HepG2 (cell line): ENCODE data around the gene LAMC3. TPM values are rescaled to one million over a fixed set of nuclear protein-coding genes. Genes with fewer than 3 reads are reported as not detected.

Source experiments
- ATAC-seq: fragments of 200-7000 bp; cut with Tn5 transposase; 3 replicates; pipeline ENCODE4 v1.9.1; 2020; ENCODE audit warnings: mild to moderate bottlenecking, moderate library complexity
- BruUV-seq: library from RNA; stranded (reverse); fragments of 400-500 nt; replicated peaks from 2 replicates; lab custom pipeline; 2021; lab: Mats Ljungman, UMichigan
- CTCF ChIA-PET: fragments of 300-600 bp; formaldehyde crosslinking; extraction: SDS; loops from one replicate; lab custom pipeline; 2021; ENCODE audit warnings: low total read pairs, inconsistent platforms, low intra/inter-chr PET ratio; lab: Yijun Ruan, JAX
- POLR2A ChIA-PET: fragments of 350-600 bp; sonication (Branson Sonifier 250); formaldehyde crosslinking; loops from one replicate; lab custom pipeline; 2020; ENCODE audit warnings: antibody characterized with exemption, inconsistent platforms; lab: Yijun Ruan, JAX
- DNase-seq: peaks from one replicate; pipeline ENCODE4 v3.0.0-alpha.2; 2015; ENCODE audit warnings: low spot score
- FAIRE-seq: peaks from 3 replicates; lab custom pipeline; 2011; peaks lifted over from hg19 to GRCh38; lab: Jason Lieb, UNC
- H2AFZ ChIP-seq: one replicate; pipeline ENCODE4 v1.6.1; 2011; ENCODE audit warnings: low read length, inconsistent platforms
- H3K27ac ChIP-seq: fragments of 300-600 bp; 3 replicates; pipeline ENCODE4 v1.8.0; 2011; ENCODE audit warnings: mixed run types, mild to moderate bottlenecking, mixed read lengths, low read length, inconsistent platforms; ENCODE audit not compliant: insufficient read depth; ENCODE audit errors: extremely low read length
- H3K27me3 ChIP-seq, 2 experiments: fragments of 200-600 bp in 1 of 2; 2 replicates in 1 of 2; 3 replicates in 1 of 2; pipeline versions ENCODE4 v1.6.0 to v1.8.0; 2011; ENCODE audit warnings: low read length in 2 of 2, mild to moderate bottlenecking in 2 of 2, moderate library complexity in 2 of 2, inconsistent platforms in 1 of 2; ENCODE audit not compliant: insufficient read depth in 2 of 2, control insufficient read depth in 1 of 2
- H3K36me3 ChIP-seq, 2 experiments: fragments of 200-600 bp in 1 of 2; replicated peaks in 1 of 2; 2 replicates in 1 of 2; 3 replicates in 1 of 2; pipeline versions ENCODE4 v1.5.1 to v1.8.0; 2011; ENCODE audit warnings: low read length in 2 of 2, inconsistent platforms in 1 of 2; ENCODE audit not compliant: insufficient read depth in 2 of 2, control insufficient read depth in 1 of 2
- H3K4me1 ChIP-seq: 2 replicates; pipeline ENCODE4 v1.5.1; 2012; ENCODE audit warnings: low read length, inconsistent platforms; ENCODE audit not compliant: insufficient read depth
- H3K4me2 ChIP-seq: 2 replicates; pipeline ENCODE4 v1.6.0; 2011; ENCODE audit warnings: low read depth, low read length, inconsistent platforms
- H3K4me3 ChIP-seq, 3 experiments: fragments of 200-600 bp in 1 of 3; sonication (generic), shearing (Covaris generic) in 1 of 3; replicated peaks in 1 of 3; 2 replicates each; pipeline ENCODE4 v1.5.1; 2011 to 2016; ENCODE audit warnings: low read length in 3 of 3, inconsistent platforms in 2 of 3, low read depth in 2 of 3, mild to moderate bottlenecking in 2 of 3, control low read depth in 1 of 3, mixed read lengths in 1 of 3; ENCODE audit not compliant: insufficient read depth in 1 of 3
- H3K79me2 ChIP-seq: one replicate; pipeline ENCODE4 v1.6.1; 2011; ENCODE audit warnings: low read length, inconsistent platforms; ENCODE audit not compliant: insufficient read depth
- H3K9ac ChIP-seq: 2 replicates; pipeline ENCODE4 v1.6.0; 2011; ENCODE audit warnings: mild to moderate bottlenecking, low read depth, low read length, inconsistent platforms; ENCODE audit not compliant: insufficient read depth
- H3K9me3 ChIP-seq: 2 replicates; pipeline ENCODE4 v1.5.1; 2012; ENCODE audit warnings: mild to moderate bottlenecking, low read length
- H4K20me1 ChIP-seq: 2 replicates; pipeline ENCODE4 v1.6.0; 2011; ENCODE audit warnings: inconsistent platforms, mild to moderate bottlenecking, low read length, moderate library complexity; ENCODE audit not compliant: insufficient read depth
- ARNT2 ChIP-seq: sonication (generic); formaldehyde crosslinking; IDR thresholded peaks from 2 replicates; pipeline ENCODE4 v1.8.0; 2022; ENCODE audit warnings: mild to moderate bottlenecking, low read depth, missing genetic modification reagents, moderate library complexity
- KIAA2018 ChIP-seq: sonication (generic); formaldehyde crosslinking; IDR thresholded peaks from 2 replicates; pipeline ENCODE4 v1.5.0; 2020; ENCODE audit warnings: mild to moderate bottlenecking, missing genetic modification reagents, borderline replicate concordance
- MLX ChIP-seq: IDR thresholded peaks from 2 replicates; pipeline ENCODE4 v1.6.1; 2016
- RERE ChIP-seq: IDR thresholded peaks from 2 replicates; pipeline ENCODE4 v1.6.1; 2016; ENCODE audit warnings: low read depth, missing genetic modification reagents, missing compliant biosample characterization
- RFXANK ChIP-seq: IDR thresholded peaks from 2 replicates; pipeline ENCODE4 v1.6.1; 2016
- SCMH1 ChIP-seq: sonication (generic); formaldehyde crosslinking; IDR thresholded peaks from 2 replicates; pipeline ENCODE4 v1.9.0; 2021; ENCODE audit warnings: missing genetic modification reagents, mild to moderate bottlenecking, borderline replicate concordance
- ZMYM3 ChIP-seq: sonication (generic); formaldehyde crosslinking; IDR thresholded peaks from 2 replicates; pipeline ENCODE4 v1.5.1; 2020; ENCODE audit warnings: mild to moderate bottlenecking, missing genetic modification reagents
- ZNF276 ChIP-seq: sonication (generic); formaldehyde crosslinking; IDR thresholded peaks from 2 replicates; pipeline ENCODE4 v1.4.0; 2020; ENCODE audit warnings: mild to moderate bottlenecking, low read depth, missing genetic modification reagents
- WGBS: methylation state at CpG from one replicate; pipeline ENCODE4 v1.1.6; 2017; ENCODE audit warnings: low lambda C conversion rate; 5-methylcytosine and 5-hydroxymethylcytosine counted together
- in situ Hi-C: cut with HindIII; loops from 2 replicates; pipeline ENCODE4 v1.10.0; 2017; ENCODE audit warnings: low pct_unique_long_range_greater_than_20kb; ENCODE audit not compliant: extremely low pct_ligation_motif_present
- intact Hi-C: fragments of 100-400 bp; cut with micrococcal nuclease; formaldehyde crosslinking; loops from one replicate; pipeline ENCODE4 v1.10.0; 2022; ENCODE audit not compliant: unreplicated experiment
- polyA plus RNA-seq, 8 experiments: library from polyadenylated mRNA; depleted of rRNA in 3 of 8; stranded (reverse) in 7 of 8; unstranded in 1 of 8; fragments of >200 nt; fragmentation: Illumina TruSeq in 4 of 8; extraction: Trizol in 4 of 8; gene quantifications; 2 replicates each; pipeline versions ENCODE4 v1.2.1 to v1.2.3, GENCODE V29; 2011 to 2016; ENCODE audit warnings: low read depth in 4 of 8, missing spikeins in 1 of 8, mixed read lengths in 1 of 8; ENCODE audit not compliant: insufficient read depth in 1 of 8
- total RNA-seq, 5 experiments: library from RNA; depleted of rRNA; stranded (reverse); fragments of >200 nt; fragmentation: Illumina TruSeq; extraction: Trizol; gene quantifications; 2 replicates each; pipeline ENCODE4 v1.2.3, GENCODE V29; 2016; ENCODE audit warnings: low read depth in 1 of 5

LAMC3 gene
- total and polyA plus RNA-seq, 2 of the 13 experiments (the other 11 are each of a cell fraction or from before 2014, with no cell fraction given) = 0.07 to 0.57 TPM

GRCh38 chr9:131001021-131001420 lies 8.0 kb upstream of the LAMC3 start:
- intact Hi-C loops = no loop called here
- H3K27ac ChIP-seq = no peak overlapping the region
- WGBS = no CpG with 5 or more reads among the region's 3 CpGs
- H3K36me3 ChIP-seq = no peaks in the 10 kb centered on the region
- no peaks in the 10 kb centered on the region for H3K9me3 ChIP-seq
- FAIRE-seq = no peak
- H2AFZ ChIP-seq = no peak overlapping the region
- no peak for DNase-seq
- H3K4me2 ChIP-seq = no peak overlapping the region
- ATAC-seq = no peak
- H3K79me2 ChIP-seq = no peaks in the 10 kb centered on the region
- no peak overlapping the region for H3K9ac ChIP-seq
- no peaks in the 10 kb centered on the region for H4K20me1 ChIP-seq
- POLR2A ChIA-PET = no interaction called here
- H3K27me3 ChIP-seq = peaks cover 13 to 64% of the 10 kb centered on the region in 2 experiments
- H3K4me3 ChIP-seq = no peak overlapping the region
- no peaks in the 10 kb centered on the region for H3K4me1 ChIP-seq
- in situ Hi-C loops = no loop called here
- BruUV-seq = no TSS peak
- CTCF ChIA-PET = no interaction called here
- TF ChIP-seq ZMYM3 (CRISPR knock-in tag) (no peak), ARNT2 (CRISPR knock-in tag) (no peak), ZNF276 (CRISPR knock-in tag) (no peak), MLX (CRISPR knock-in tag) (no peak), SCMH1 (no peak), RFXANK (no peak), KIAA2018 (CRISPR knock-in tag) (no peak), RERE (no peak)
